GM12878 (cell line): Measurements from ENCODE around the gene MUC21. TPM values are rescaled to one million over a fixed set of nuclear protein-coding genes. Genes with fewer than 3 reads are reported as not detected.
"Not testable (repeated sequence)": the region's sequence is repeated elsewhere in the genome, so short reads cannot be mapped to it uniquely, and the experiment has no call there.

Source experiments
- ATAC-seq: fragments of 200-7000 bp; cut with Tn5 transposase; 3 replicates; pipeline ENCODE4 v1.9.1; 2020; ENCODE audit warnings: mild to moderate bottlenecking, moderate library complexity
- BruUV-seq: library from RNA; stranded (reverse); fragments of 400-500 nt; replicated peaks from 2 replicates; lab custom pipeline; 2021; lab: Mats Ljungman, UMichigan
- CTCF ChIA-PET: fragments of 300-600 bp; sonication (Branson Sonifier 250); formaldehyde crosslinking; extraction: SDS; loops from one replicate; lab custom pipeline; 2021; ENCODE audit warnings: inconsistent platforms; lab: Yijun Ruan, JAX
- POLR2A ChIA-PET: fragments of 350-600 bp; formaldehyde crosslinking; extraction: SDS; loops from one replicate; lab custom pipeline; 2021; ENCODE audit warnings: inconsistent platforms; lab: Charles Lee
- RAD21 ChIA-PET: fragments of 300-600 bp; sonication (Branson Sonifier 250); formaldehyde crosslinking; loops from one replicate; lab custom pipeline; 2023; ENCODE audit warnings: antibody characterized with exemption; ENCODE audit not compliant: unreplicated experiment; lab: Charles Lee
- SMC1A ChIA-PET: fragments of 300-600 bp; sonication (Branson Sonifier 250); formaldehyde crosslinking; loops from one replicate; lab custom pipeline; 2023; ENCODE audit not compliant: unreplicated experiment, uncharacterized antibody; lab: Charles Lee
- DNase-seq: peaks from one replicate; pipeline ENCODE4 v3.0.0-alpha.2; 2011; ENCODE audit warnings: low read depth, low spot score
- FAIRE-seq: peaks from 3 replicates; lab custom pipeline; 2011; peaks lifted over from hg19 to GRCh38; lab: Jason Lieb, UNC
- H2AFZ ChIP-seq: 2 replicates; pipeline ENCODE4 v1.6.0; 2011; ENCODE audit warnings: low read depth, low read length, control low read depth; ENCODE audit not compliant: control insufficient read depth
- H3K27ac ChIP-seq: 2 replicates; pipeline ENCODE4 v1.5.1; 2011; ENCODE audit warnings: control low read depth; ENCODE audit not compliant: control insufficient read depth, insufficient read depth
- H3K27me3 ChIP-seq, 2 experiments: replicated peaks in 1 of 2; 2 replicates each; pipeline versions ENCODE4 v1.6.0 to v1.6.1; 2011; ENCODE audit warnings: low read length in 1 of 2; ENCODE audit not compliant: control insufficient read depth in 2 of 2, insufficient read depth in 2 of 2
- H3K36me3 ChIP-seq, 2 experiments: 2 replicates each; pipeline ENCODE4 v1.5.1; 2011; ENCODE audit warnings: low read length in 1 of 2; ENCODE audit not compliant: control insufficient read depth in 2 of 2, insufficient read depth in 2 of 2
- H3K4me1 ChIP-seq: 2 replicates; pipeline ENCODE4 v1.6.1; 2011; ENCODE audit warnings: mild to moderate bottlenecking, low read length, moderate library complexity, mixed read lengths; ENCODE audit not compliant: control insufficient read depth, insufficient read depth
- H3K4me2 ChIP-seq: 2 replicates; pipeline ENCODE4 v1.6.0; 2011; ENCODE audit warnings: control low read depth; ENCODE audit not compliant: control insufficient read depth, insufficient read depth
- H3K4me3 ChIP-seq: fragments of 200-600 bp; sonication (generic); 2 replicates; pipeline ENCODE4 v1.5.1; 2016
- H3K79me2 ChIP-seq: 2 replicates; pipeline ENCODE4 v1.6.0; 2011; ENCODE audit warnings: low read length; ENCODE audit not compliant: control insufficient read depth, insufficient read depth
- H3K9ac ChIP-seq: 2 replicates; pipeline ENCODE4 v1.8.0; 2011; ENCODE audit warnings: low read length, control low read depth, mixed read lengths; ENCODE audit not compliant: control insufficient read depth, insufficient read depth
- H3K9me3 ChIP-seq: replicated peaks from 3 replicates; pipeline ENCODE4 v1.5.1; 2011; ENCODE audit warnings: mild to moderate bottlenecking, low read length; ENCODE audit not compliant: control insufficient read depth, insufficient read depth
- H4K20me1 ChIP-seq: 2 replicates; pipeline ENCODE4 v1.6.0; 2011; ENCODE audit not compliant: control insufficient read depth, insufficient read depth
- ATF2 ChIP-seq: IDR thresholded peaks from 2 replicates; pipeline ENCODE4 v1.6.1; 2012; ENCODE audit warnings: low read length, inconsistent platforms
- ATF7 ChIP-seq: fragments of 450-650 bp; IDR thresholded peaks from 2 replicates; pipeline ENCODE4 v1.6.1; 2016; ENCODE audit warnings: low read depth, mild to moderate bottlenecking
- CTCF ChIP-seq, 3 experiments: IDR thresholded peaks in 2 of 3; conservative IDR thresholded peaks in 1 of 3; 2 replicates each; pipeline ENCODE4 v1.5.1; 2011; ENCODE audit warnings: low read depth in 3 of 3, low read length in 3 of 3, mild to moderate bottlenecking in 3 of 3, control low read depth in 2 of 3, moderate library complexity in 2 of 3, inconsistent platforms in 1 of 3, mixed read lengths in 1 of 3; ENCODE audit not compliant: control insufficient read depth in 2 of 3, insufficient read depth in 1 of 3; ENCODE audit errors: extremely low read depth in 1 of 3
- JUNB ChIP-seq: IDR thresholded peaks from 2 replicates; pipeline ENCODE4 v1.6.1; 2016; ENCODE audit warnings: antibody characterized with exemption, mild to moderate bottlenecking
- SPI1 ChIP-seq: IDR thresholded peaks from 2 replicates; pipeline ENCODE4 v1.6.1; 2011; ENCODE audit warnings: low read depth, mild to moderate bottlenecking, low read length, moderate library complexity, borderline replicate concordance; ENCODE audit not compliant: insufficient read depth
- SREBF2 ChIP-seq: IDR thresholded peaks from 2 replicates; pipeline ENCODE4 v1.6.1; 2012; ENCODE audit warnings: mild to moderate bottlenecking, low read length
- TARDBP ChIP-seq: IDR thresholded peaks from 2 replicates; pipeline ENCODE4 v1.6.1; 2016; ENCODE audit warnings: borderline replicate concordance
- WGBS: methylation state at CpG from one replicate; pipeline ENCODE4 v1.1.6; 2016; ENCODE audit warnings: low lambda C conversion rate; ENCODE audit not compliant: insufficient replicate concordance, insufficient coverage; ENCODE audit errors: missing lambda C conversion rate; 5-methylcytosine and 5-hydroxymethylcytosine counted together
- in situ Hi-C: fragments of 300-500 bp; cut with MboI; formaldehyde crosslinking; loops from 9 replicates; pipeline ENCODE4 v1.14.3; 2018; ENCODE audit warnings: mixed read lengths
- intact Hi-C: fragments of 100-400 bp; cut with micrococcal nuclease; formaldehyde crosslinking; loops from one replicate; pipeline ENCODE4 v1.14.2; 2022; ENCODE audit not compliant: unreplicated experiment
- polyA plus RNA-seq, 11 experiments: library from polyadenylated mRNA; depleted of rRNA in 4 of 11; unstranded in 6 of 11; stranded (reverse) in 5 of 11; fragments of >200 nt; fragmentation: Nextera tagmentation in 4 of 11; fragmentation: Illumina TruSeq in 1 of 11; extraction: Ambion mirVana in 4 of 11; extraction: Trizol in 1 of 11; gene quantifications; 1 replicate in 1 of 11; 2 replicates in 10 of 11; pipeline versions ENCODE4 v1.2.1 to v1.2.3, GENCODE V29; 2011 to 2016; ENCODE audit warnings: inconsistent platforms in 2 of 11, missing spikeins in 2 of 11, low read depth in 1 of 11
- total RNA-seq, 4 experiments: library from RNA; depleted of rRNA in 3 of 4; stranded (reverse); fragments of >200 nt in 3 of 4; fragmentation: Illumina TruSeq in 1 of 4; extraction: Trizol in 1 of 4; gene quantifications; 2 replicates each; pipeline versions ENCODE4 v1.2.1 to v1.2.3, GENCODE V29; 2013 to 2021

The MUC21 gene
- total and polyA plus RNA-seq, 10 of the 15 experiments (the other 5 are each of a cell fraction or from before 2014, with no cell fraction given) = 0.02 TPM; not detected in 9

GRCh38 chr6:30966154-30966553 lies 17.4 kb upstream of the MUC21 start:
- DNase-seq (no peak), ATAC-seq (peak; percentile 31; the same call in 1 of the 3 replicates), FAIRE-seq (no peak)
- WGBS = 10% methylated on average over 3 of the region's 3 CpGs
- TF ChIP-seq SREBF2 (no peak), TARDBP (no peak), CTCF (IDR thresholded peaks at IDR 0.05 in 2 of 3, conservative IDR thresholded peaks at IDR 0.05 in 1 of 3; ENCODE audit: control insufficient read depth in 2 of 3, extremely low read depth in 1 of 3, insufficient read depth in 1 of 3, low read depth in 3 of 3, low read length in 3 of 3) (0 out of 6 replicates have a peak, but pooled peaks of 1 of the 3 experiments have one; percentile 4)
- ChIA-PET POLR2A (no interaction called here), CTCF (no interaction called here), RAD21 (no interaction called here), SMC1A (interaction anchor here (0.6 kb wide), 1 partner anchor 466 kb away, joined by 3 read pairs; no protein-coding TSS in a partner anchor)
- Histone ChIP-seq H3K4me2 (no peak overlapping the region), H3K4me1 (no peaks in the 10 kb centered on the region), H3K9ac (no peak overlapping the region), H2AFZ (no peak overlapping the region), H3K9me3 (no peaks in the 10 kb centered on the region), H3K36me3 (no peaks in the 10 kb centered on the region), H3K79me2 (no peaks in the 10 kb centered on the region), H3K27ac (no peak overlapping the region), H4K20me1 (no peaks in the 10 kb centered on the region), H3K27me3 (no peaks in the 10 kb centered on the region), H3K4me3 (no peak overlapping the region)
- intact Hi-C loops = no loop called here
- in situ Hi-C loops = no loop called here
- no TSS peak for BruUV-seq

- DNase-seq, in situ Hi-C loops, intact Hi-C loops, H4K20me1 ChIP-seq, H3K9ac ChIP-seq, H3K4me3 ChIP-seq, H3K4me2 ChIP-seq, RAD21 ChIA-PET, BruUV-seq, H3K9me3 ChIP-seq, H2AFZ ChIP-seq, ATAC-seq, POLR2A ChIA-PET, FAIRE-seq, H3K79me2 ChIP-seq, H3K27me3 ChIP-seq, H3K4me1 ChIP-seq, H3K27ac ChIP-seq, H3K36me3 ChIP-seq: not testable (repeated sequence)
- WGBS = 38% methylated on average over 6 of the region's 6 CpGs
- ChIA-PET SMC1A (interaction anchor here (0.8 to 1.6 kb wide), 4 partner anchors 10 to 428 kb away, joined by 3 read pairs; no protein-coding TSS in a partner anchor), CTCF (interaction anchor here (1.2 kb wide), 1 partner anchor 118 kb away, joined by 3 read pairs; no protein-coding TSS in a partner anchor)
- peak; percentile 94 for TF ChIP-seq ATF7
- peak; percentile 47; the same call in 1 of the 2 replicates for TF ChIP-seq SPI1
- TF ChIP-seq ATF2 = peak; percentile 54
- peak; percentile 55 for TF ChIP-seq JUNB
Observed at GRCh38 chr6:30969171-30969570, 14.3 kb upstream of the MUC21 start.
